SHP77 treated with DMSO at 0.1 percent for 48 hours (cell line): ENCODE measurements around the gene STK11IP.

Experiments used
- DNase-seq: peaks from one replicate; lab custom pipeline; 2025; lab: John Stamatoyannopoulos, UW

STK11IP gene

GRCh38 chr2:219562049-219563020 lies 35.3 kb upstream of the STK11IP start:
- DNase-seq, result no peak

- no peak for DNase-seq
Measured at GRCh38 chr2:219563271-219563928, 34.3 kb upstream of the STK11IP start.

GRCh38 chr2:219565130-219566080 lies 32.3 kb upstream of the STK11IP start:
- DNase-seq, result no peak

GRCh38 chr2:219566640-219567039 lies 31.0 kb upstream of the STK11IP start:
- no peak for DNase-seq

GRCh38 chr2:219567131-219567530 lies 30.5 kb upstream of the STK11IP start:
- no peak for DNase-seq

- DNase-seq, result no peak
Measured at GRCh38 chr2:219567791-219568361, 29.8 kb upstream of the STK11IP start.

GRCh38 chr2:219569041-219569440 lies 28.6 kb upstream of the STK11IP start:
- no peak for DNase-seq

GRCh38 chr2:219569635-219570034 lies 28.0 kb upstream of the STK11IP start:
- DNase-seq, result no peak

- no peak for DNase-seq
Measured at GRCh38 chr2:219570194-219570923, 27.3 kb upstream of the STK11IP start.

- no peak for DNase-seq
Measured at GRCh38 chr2:219570924-219571310, 26.7 kb upstream of the STK11IP start.

GRCh38 chr2:219571311-219572236 lies 26.1 kb upstream of the STK11IP start, which contains the start of gene OBSL1:
Gene OBSL1, minus strand, starts transcription at chr2:219571539. Its CDS starts 307 bp downstream, at chr2:219571232.
- peak; percentile 90 for DNase-seq

- DNase-seq, result no peak
Measured at GRCh38 chr2:219572237-219573001, 25.2 kb upstream of the STK11IP start, which contains the start of gene INHA. Gene INHA, plus strand, starts transcription at chr2:219572310. Its CDS starts 65 bp downstream, at chr2:219572375.

GRCh38 chr2:219573166-219573565 lies 24.5 kb upstream of the STK11IP start:
- DNase-seq, result no peak

GRCh38 chr2:219574484-219575311 lies 23.0 kb upstream of the STK11IP start:
- no peak for DNase-seq

GRCh38 chr2:219575566-219576504 lies 21.8 kb upstream of the STK11IP start:
- DNase-seq, result no peak

GRCh38 chr2:219576505-219577388 lies 20.9 kb upstream of the STK11IP start:
- peak; percentile 60 for DNase-seq
